NCI-H1092 (cell line): ENCODE measurements around the gene DMRT1.
"Not testable (repeated sequence)": the region's sequence is repeated elsewhere in the genome, so short reads cannot be mapped to it uniquely, and the experiment has no call there.

Experiments used
- DNase-seq: peaks from one replicate; lab custom pipeline; 2025; lab: John Stamatoyannopoulos, UW

The DMRT1 gene

DNA sequence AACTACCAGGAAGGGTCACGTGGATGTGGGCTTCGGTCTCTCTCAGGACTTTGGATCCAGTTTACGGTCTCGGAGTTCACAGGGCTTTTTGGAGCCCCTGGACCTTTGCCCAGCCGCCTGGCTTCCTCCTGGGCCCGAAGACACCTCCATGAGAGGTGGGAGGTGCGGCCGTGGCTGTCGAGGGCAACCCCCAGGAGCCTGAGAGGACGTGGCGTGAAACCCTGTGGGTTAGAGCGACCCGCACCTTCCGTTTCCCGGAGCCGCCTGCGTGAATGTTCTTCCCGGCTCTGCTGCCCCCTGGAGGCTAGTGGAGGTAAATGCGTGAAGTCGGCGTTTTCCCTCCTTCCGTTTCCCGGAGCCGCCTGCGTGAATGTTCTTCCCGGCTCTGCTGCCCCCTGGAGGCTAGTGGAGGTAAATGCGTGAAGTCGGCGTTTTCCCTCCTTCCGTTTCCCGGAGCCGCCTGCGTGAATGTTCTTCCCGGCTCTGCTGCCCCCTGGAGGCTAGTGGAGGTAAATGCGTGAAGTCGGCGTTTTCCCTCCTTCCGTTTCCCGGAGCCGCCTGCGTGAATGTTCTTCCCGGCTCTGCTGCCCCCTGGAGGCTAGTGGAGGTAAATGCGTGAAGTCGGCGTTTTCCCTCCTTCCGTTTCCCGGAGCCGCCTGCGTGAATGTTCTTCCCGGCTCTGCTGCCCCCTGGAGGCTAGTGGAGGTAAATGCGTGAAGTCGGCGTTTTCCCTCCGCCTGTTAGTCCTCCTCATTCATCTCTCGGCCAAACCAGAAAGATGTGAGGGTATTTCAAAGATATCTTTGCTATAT, 157.0 kb downstream of the DMRT1 start:
- not testable (repeated sequence) for DNase-seq

- no peak for DNase-seq
Measured at GRCh38 chr9:1001838-1002237, 160.3 kb downstream of the DMRT1 start.

DNA sequence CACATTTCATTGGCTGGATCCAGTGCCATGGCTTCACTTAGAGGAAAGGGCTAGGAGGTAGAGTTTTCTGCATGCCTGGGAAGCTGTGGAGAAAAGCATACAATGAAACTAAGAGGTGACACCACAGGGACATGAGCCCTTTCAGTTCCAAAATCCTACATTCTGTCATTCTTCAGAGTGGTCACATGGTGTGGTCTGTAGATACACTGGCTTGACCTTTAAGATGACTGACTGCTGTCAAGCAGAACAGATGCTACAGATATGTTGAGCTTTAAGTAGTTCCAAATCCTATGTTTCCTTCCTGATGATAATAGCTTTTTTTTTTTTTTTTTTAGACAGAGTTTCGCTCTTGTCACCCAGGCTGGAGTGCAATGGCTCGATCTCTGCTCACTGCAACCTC, 161.2 kb downstream of the DMRT1 start:
- DNase-seq, result no peak

DNA sequence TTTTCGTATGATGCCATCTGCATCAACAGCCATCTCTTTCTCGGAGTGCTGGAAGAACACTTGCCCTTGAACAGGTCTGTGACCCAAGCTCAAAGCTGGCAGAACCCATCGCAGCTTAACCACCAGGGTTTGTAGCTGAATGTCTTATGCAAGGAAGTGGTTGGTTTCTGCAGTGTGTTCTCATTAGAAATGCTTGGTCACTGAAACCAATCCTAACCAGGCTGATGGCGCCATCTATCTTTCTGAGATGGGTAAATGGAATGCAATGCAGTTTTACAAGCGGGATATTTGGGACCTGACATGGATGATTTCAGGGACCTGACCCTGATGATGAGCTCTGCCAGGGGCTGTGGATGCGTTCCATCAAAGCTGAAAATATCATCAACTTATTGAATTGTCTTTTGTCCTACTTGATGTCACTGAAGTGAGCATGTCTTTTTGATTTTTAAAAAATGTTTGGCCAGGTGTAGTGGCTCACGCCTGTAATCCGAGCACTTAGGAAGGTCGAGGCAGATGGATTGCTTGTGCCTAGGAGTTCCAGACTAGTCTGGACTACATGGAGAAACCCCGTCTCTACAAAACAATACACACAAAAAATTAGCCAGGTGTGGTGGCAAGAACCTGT, 163.7 kb downstream of the DMRT1 start:
- DNase-seq, result peak; percentile 19

DNA sequence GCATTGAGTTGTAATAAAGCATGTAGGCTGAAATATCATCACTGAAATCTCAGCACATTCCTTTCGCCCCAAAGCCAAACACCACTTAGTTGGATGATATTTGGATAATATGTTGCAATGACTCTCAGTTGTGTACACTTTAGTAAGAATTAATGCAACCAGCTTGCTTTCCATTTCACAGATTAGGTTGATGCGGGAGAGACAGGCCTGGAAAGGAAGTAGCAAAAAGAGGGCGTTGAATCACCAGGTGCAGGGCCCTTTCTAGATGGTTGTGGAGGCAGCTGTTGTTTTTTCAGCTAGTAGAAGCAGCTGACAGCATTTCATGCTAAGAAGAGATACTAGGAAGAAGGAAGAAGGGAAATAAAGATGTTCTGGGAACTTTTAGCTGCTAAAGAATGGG, 165.8 kb downstream of the DMRT1 start:
- DNase-seq, result no peak

GRCh38 chr9:1008216-1008615, 166.7 kb downstream of the DMRT1 start:
- no peak for DNase-seq

DNA sequence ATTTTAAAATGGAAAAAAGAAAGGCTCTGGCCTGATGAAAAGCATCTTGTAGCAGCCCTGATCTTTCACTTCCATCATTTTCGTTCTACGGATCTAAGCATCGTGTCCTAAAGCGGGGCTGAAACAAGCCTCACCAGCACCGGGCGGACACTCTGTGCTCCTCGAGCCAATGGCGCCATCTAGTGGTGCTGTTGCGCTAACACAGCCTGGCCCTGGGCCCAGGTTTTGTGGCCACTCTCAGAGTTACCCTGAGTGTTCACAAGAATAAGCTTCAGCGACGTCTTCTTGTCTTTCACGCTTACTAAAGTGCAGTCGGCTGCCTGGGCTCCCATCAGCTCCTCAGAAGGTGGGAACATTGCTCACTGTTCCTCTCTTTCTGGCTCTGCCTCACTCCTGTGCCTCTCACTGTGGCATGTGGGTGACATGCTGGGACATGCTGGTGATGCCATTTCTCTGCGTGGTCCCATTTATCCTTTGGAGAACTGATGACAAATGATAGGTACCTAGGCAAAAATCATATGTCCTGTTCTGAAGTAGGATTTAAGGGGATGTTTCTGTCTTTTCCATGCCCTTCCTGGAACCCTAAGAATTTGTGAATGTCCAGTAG, 167.7 kb downstream of the DMRT1 start:
- DNase-seq, result peak; percentile 69

DNA sequence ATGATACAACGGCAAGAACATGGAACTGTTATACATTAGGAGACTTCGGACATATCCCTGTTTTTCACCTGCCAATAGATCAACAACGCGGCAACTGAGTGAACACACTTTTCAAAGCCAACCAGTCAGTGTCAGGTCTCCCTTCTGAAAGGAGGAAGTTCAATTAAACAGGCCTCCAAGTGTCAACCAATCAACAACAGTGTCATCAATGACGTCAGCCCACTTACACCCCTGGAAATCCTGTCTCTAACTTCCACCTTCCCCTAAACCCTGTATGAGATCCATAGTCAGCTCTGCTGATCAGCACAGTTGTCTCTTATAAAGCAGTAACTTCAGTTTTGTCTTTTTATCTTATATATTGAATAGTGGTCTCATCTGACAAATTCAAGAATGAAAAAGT, 171.5 kb downstream of the DMRT1 start:
- DNase-seq, result no peak

DNA sequence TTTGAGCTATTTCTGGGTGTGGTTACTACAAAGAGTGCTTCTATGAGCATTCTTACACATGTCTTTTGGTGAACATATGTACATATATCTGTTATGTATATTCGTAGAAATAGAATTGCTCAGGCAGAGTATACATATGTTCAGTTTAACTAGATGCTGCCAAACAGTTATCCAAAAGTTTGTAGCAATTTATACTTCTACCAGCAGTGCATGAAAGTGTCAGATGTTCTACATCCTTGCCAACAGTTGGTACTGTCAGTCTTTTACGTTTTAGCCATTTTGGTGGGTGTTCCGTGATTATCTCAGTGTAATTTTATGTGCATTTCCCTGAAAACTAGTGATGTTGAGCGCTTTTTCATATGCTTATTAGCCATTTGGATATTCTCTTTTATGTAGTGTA, 172.7 kb downstream of the DMRT1 start:
- DNase-seq, result no peak

DNA sequence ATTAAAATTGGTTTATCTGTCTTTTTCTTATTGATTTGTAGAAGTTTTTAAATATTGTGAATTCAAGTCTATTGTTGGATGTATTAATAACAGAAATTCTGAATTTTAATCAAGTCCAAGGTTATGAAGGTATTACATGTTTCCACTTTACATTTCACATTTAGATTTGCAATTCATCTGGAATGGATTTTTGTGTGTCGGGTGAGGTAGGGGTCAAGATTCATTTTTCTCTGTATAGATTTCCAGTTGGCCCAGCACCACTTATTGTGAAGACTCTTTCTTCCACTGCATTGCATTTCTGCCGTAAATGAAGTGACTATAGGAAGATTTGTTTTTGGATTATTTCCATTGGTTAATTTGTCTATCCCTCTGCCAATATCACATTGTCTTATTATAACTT, 173.1 kb downstream of the DMRT1 start:
- DNase-seq, result no peak

DNA sequence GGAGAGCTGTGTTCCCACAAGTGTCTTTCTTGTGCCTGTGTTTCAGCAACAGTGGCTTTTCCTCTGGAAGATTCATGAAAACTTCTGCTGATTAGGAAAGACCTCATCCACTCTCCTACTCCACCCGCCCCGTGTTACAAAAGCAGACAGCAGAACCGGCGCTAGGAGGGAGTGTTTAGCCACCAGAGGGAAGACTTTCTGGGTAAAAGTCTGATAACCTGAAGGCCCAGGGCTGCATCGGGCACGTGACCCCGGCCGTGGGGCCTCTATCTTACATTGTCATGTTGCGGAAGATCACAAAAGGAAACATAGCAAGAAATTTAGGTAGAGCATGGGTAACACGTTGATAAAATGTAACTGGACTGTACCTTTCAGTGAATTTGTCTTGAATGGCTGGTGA, 176.6 kb downstream of the DMRT1 start:
- DNase-seq, result no peak
